Tibial artery (tissue), 4 donors: ENCODE measurements around the gene MICB.

Source experiments
- DNase-seq, 2 donors: peaks; one replicate each; pipeline ENCODE4 v3.0.0-alpha.2; 2019
- H3K27ac ChIP-seq, 2 donors: fragments of 200-600 bp; sonication (generic) in 1 of 2; 1 replicate in 1 of 2; 2 replicates in 1 of 2; pipeline ENCODE4 v1.5.1; 2018 to 2019; ENCODE audit warnings: mild to moderate bottlenecking in 1 of 2
- H3K27me3 ChIP-seq, 2 donors: fragments of 200-600 bp; sonication (generic) in 1 of 2; one replicate each; pipeline versions ENCODE4 v1.5.1 to v1.6.0; 2016 to 2019
- H3K36me3 ChIP-seq, 3 donors: fragments of 200-600 bp; sonication (generic) in 2 of 3; one replicate each; pipeline ENCODE4 v1.5.1; 2016 to 2019; ENCODE audit warnings: mild to moderate bottlenecking in 2 of 3
- H3K4me1 ChIP-seq, 4 donors: fragments of 200-600 bp; sonication (generic) in 2 of 4; 1 replicate in 3 of 4; 2 replicates in 1 of 4; pipeline ENCODE4 v1.5.1; 2016 to 2019
- H3K4me3 ChIP-seq, 2 donors: fragments of 200-600 bp; sonication (generic) in 1 of 2; 1 replicate in 1 of 2; 2 replicates in 1 of 2; pipeline ENCODE4 v1.5.1; 2018 to 2019; ENCODE audit warnings: mild to moderate bottlenecking in 2 of 2
- H3K9me3 ChIP-seq, 3 donors: fragments of 200-600 bp; sonication (generic) in 1 of 3; one replicate each; pipeline ENCODE4 v1.5.1; 2016 to 2019
- CTCF ChIP-seq, 2 experiments: fragments of 200-600 bp in 1 of 2; fragments of 450-650 bp in 1 of 2; IDR thresholded peaks; one replicate each; pipeline ENCODE4 v1.5.1; 2017 to 2019; ENCODE audit warnings: antibody characterized with exemption in 2 of 2, mild to moderate bottlenecking in 1 of 2, moderate library complexity in 1 of 2
- intact Hi-C: fragments of 100-400 bp; cut with DNase I; formaldehyde crosslinking; loops from one replicate; pipeline ENCODE4 v1.15.0; 2023; ENCODE audit warnings: low total_unique reads

Gene MICB

GRCh38 chr6:31466466-31466865 is 31.5 kb upstream of the MICB start:
- intact Hi-C loops = no loop called here
- no peak for TF ChIP-seq CTCF (IDR thresholded peaks at IDR 0.05)
- Histone ChIP-seq H3K4me3 (no peak overlapping the region), H3K27me3 (no peaks in the 10 kb centered on the region), H3K4me1 (peaks cover 0 to 11% (median 8%) of the 10 kb centered on the region in 4 donors), H3K9me3 (no peaks in the 10 kb centered on the region), H3K27ac (no peak overlapping the region), H3K36me3 (no peaks in the 10 kb centered on the region)
- DNase-seq = no peak

DNA sequence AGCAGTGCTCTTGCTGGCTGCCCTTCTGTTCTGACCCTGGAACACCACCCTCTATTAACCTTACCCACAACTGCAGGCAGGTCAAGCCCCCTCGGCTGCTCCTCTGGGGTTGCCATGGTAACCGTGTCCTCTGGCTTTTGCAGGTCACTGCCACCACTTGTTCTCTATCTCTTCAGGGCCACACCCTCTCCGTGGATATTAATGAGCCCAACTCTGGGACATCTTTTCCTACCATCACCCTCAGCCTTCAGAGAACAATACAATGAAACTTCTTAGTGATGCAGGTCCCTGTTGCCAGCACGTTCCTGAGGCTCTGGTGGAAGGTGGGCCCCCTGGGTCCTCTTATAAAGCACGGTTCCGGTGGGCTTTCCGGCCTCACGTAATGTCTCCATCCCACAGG is 30.8 kb upstream of the MICB start:
- intact Hi-C loops = no loop called here
- Histone ChIP-seq H3K9me3 (no peaks in the 10 kb centered on the region), H3K27me3 (no peaks in the 10 kb centered on the region), H3K4me1 (peaks cover 0 to 11% (median 7%) of the 10 kb centered on the region in 4 donors), H3K36me3 (no peaks in the 10 kb centered on the region), H3K4me3 (no peak overlapping the region), H3K27ac (no peak overlapping the region)
- DNase-seq = no peak
- no peak for TF ChIP-seq CTCF (IDR thresholded peaks at IDR 0.05)

GRCh38 chr6:31468311-31468710 is 29.6 kb upstream of the MICB start:
- H3K4me3 ChIP-seq = no peak overlapping the region
- no peak overlapping the region for H3K27ac ChIP-seq
- H3K4me1 ChIP-seq = peaks cover 0 to under 1% (median 0%) of the 10 kb centered on the region in 4 donors
- intact Hi-C loops = no loop called here
- H3K27me3 ChIP-seq = no peaks in the 10 kb centered on the region
- TF ChIP-seq CTCF (IDR thresholded peaks at IDR 0.05) = no peak
- H3K9me3 ChIP-seq = no peaks in the 10 kb centered on the region
- no peaks in the 10 kb centered on the region for H3K36me3 ChIP-seq
- no peak for DNase-seq

DNA sequence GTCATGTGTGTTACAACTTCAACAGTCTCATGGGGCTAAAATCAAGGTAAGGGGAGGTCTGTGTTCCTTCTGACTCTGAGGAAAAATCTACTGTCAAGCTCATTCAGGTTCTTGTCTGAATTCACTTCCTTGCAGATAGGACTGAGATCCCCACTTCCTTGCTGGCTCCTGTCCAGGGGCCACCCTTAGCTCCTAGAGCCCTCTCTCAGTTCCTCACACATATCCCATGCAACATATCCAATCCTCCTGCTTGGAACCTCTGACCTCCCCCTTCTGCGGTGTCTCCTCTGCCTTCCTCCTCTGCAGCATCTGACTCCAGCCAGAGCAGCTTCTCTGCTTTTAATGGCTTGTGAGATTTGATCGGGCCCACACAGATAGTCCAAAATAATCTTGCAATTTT is 27.1 kb upstream of the MICB start:
- Histone ChIP-seq H3K27me3 (no peaks in the 10 kb centered on the region), H3K36me3 (no peaks in the 10 kb centered on the region), H3K4me3 (no peak overlapping the region), H3K9me3 (no peaks in the 10 kb centered on the region), H3K27ac (no peak overlapping the region), H3K4me1 (no peaks in the 10 kb centered on the region)
- TF ChIP-seq CTCF (IDR thresholded peaks at IDR 0.05) = no peak
- intact Hi-C loops = no loop called here
- DNase-seq = no peak

DNA sequence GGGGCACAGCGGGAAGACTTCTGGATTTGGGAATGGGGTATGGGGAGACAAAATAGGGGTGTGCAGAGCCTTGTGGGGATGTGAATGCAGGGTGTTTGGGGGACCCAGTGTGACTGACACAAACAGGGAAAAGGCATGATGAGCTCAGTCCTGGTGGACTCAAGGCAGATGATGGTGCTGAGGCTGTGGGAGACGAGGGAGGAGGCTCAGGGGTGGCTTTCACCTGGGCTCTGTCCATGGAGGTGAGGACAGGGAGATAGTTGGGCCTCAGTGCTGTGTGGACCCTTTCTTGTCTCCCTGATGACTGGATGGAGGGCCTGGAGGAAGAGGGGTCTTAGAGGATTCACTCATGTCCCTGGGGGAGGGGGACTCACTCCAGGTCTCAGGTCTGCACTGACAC is 26.2 kb upstream of the MICB start:
- Histone ChIP-seq H3K27me3 (no peaks in the 10 kb centered on the region), H3K36me3 (no peaks in the 10 kb centered on the region), H3K27ac (no peak overlapping the region), H3K4me1 (no peaks in the 10 kb centered on the region), H3K9me3 (no peaks in the 10 kb centered on the region), H3K4me3 (no peak overlapping the region)
- TF ChIP-seq CTCF (IDR thresholded peaks at IDR 0.05) = no peak
- no peak for DNase-seq
- intact Hi-C loops = no loop called here

- H3K27ac ChIP-seq = no peak overlapping the region
- DNase-seq = no peak
- H3K9me3 ChIP-seq = no peaks in the 10 kb centered on the region
- TF ChIP-seq CTCF (IDR thresholded peaks at IDR 0.05) = no peak
- H3K4me3 ChIP-seq = no peak overlapping the region
- no peaks in the 10 kb centered on the region for H3K4me1 ChIP-seq
- H3K36me3 ChIP-seq = no peaks in the 10 kb centered on the region
- intact Hi-C loops = no loop called here
- no peaks in the 10 kb centered on the region for H3K27me3 ChIP-seq
These were observed 25.7 kb upstream of the MICB start for GRCh38 chr6:31472259-31472658.
